GM19395 (cell line): ENCODE data around the gene NADK2.

Source experiments
- ATAC-seq: cut with Tn5 transposase; IDR thresholded peaks from one replicate; pipeline ENCODE4 v1.9.1; 2021; ENCODE audit warnings: mild to moderate bottlenecking, moderate library complexity; ENCODE audit not compliant: unreplicated experiment

The NADK2 gene

GRCh38 chr5:36164461-36164860, 77.3 kb downstream of the NADK2 start:
- ATAC-seq = no peak

- no peak for ATAC-seq
These were observed 78.8 kb downstream of the NADK2 start for GRCh38 chr5:36162810-36163486.

DNA sequence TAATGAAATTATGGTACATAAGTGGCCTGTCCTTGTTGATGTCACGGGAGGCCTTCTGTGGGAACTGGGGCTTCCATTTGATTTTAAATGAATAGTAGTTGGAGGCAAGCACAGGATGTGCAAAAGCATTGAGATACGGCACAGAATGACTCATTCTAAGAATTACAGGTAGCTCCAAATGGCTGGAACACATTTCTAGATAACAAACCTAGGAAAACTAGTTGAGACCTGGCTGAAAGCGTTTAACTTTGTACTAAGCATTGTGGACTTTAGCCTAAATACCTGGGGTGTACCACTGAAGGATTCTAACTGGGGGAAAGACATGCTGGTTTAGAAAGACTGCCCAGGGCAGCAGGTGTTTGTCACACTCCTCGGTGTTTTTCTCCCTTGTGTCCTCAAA, 80.4 kb downstream of the NADK2 start:
- ATAC-seq = no peak

DNA sequence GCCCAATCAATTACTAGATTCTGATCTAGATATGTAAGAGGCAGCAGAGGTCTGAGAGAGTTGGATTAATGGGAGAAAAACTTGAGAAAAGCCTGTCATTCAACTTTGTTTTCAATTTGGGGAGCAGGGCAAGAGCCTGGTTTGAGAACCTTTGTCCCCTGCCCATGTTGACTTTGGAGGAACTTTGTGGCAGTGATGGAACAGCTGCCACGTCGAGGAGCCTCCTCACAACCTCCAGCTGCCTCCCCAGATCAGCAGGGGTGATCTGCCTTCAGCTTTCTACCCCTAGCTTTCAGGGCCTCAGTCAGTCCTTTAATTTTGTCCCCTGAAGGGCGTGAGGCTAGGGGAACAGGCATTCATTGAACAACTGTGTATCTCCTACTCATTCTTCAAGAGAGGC, 81.1 kb downstream of the NADK2 start:
- no peak for ATAC-seq

DNA sequence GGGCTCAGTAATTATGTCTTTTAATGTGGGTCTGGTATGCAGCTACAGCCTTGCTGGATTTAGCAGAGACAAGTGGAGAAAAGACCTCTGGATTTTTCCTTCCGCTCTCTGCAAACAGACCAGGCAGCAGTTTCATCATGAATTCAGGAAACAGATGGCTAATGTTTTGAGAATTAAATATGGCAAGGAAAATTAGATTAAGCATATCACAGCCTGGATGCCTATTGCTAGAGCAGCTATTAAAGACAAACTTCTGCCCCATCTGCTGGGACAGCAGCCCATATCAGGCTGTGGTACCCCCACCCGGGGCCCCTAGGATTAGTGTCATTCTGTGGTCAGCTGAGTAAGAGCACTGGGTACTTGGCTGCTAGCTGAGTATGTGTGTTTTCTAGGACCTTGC, 83.6 kb downstream of the NADK2 start:
- no peak for ATAC-seq

- no peak for ATAC-seq
These were observed 85.1 kb downstream of the NADK2 start for GRCh38 chr5:36156619-36157018.

DNA sequence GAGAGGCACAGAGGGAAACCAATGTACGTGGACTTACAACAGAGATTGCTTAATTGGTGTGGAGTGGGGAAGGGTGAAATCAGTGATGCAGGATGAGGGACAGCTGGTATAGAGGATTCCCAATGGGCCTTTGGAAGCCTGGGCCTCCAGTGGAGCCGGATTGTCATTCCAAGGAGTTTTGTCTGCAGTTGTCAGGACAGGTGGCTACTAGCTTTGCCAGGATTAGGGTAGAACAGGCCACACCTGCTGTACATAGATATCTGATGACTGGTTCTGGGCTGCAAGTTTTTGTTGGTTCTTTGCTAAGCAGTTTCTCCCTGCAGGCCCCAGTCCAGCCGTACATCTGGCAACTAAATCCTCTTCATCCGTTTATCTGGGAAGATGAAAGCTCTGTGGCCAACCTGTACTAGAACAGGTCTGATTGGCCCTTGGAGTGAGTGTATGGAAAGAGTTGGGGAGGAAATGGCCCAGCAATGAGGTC, 85.6 kb downstream of the NADK2 start:
- ATAC-seq = no peak

- no peak for ATAC-seq
These were observed 86.4 kb downstream of the NADK2 start for GRCh38 chr5:36155291-36155690.

- no peak for ATAC-seq
These were observed 88.0 kb downstream of the NADK2 start for GRCh38 chr5:36153726-36154125.

DNA sequence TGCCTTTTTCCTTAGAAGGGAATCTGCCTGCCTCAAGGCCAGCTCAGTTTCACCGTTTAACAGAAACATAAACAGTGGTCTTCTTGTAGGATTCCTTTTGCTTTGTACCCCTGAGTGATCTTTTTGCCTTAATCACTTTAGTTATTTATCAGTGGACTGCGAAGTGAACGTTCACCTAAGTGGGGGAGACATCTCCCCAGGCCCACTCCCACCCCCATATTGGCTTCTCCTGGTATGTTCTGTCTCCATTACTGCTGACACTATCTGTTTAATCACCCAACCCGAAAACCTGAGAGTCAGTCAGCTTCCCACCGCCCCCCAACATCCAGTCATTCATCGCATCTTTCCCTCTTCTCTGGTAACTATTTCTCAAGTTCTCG, 88.4 kb downstream of the NADK2 start:
- ATAC-seq = no peak

- ATAC-seq = peak; percentile 18
These were observed 89.1 kb downstream of the NADK2 start for GRCh38 chr5:36152324-36153297.

GRCh38 chr5:36151434-36152323, 90.0 kb downstream of the NADK2 start, which contains the start of the genes LMBRD2 and SKP2:
LMBRD2 (minus strand) TSS chr5:36151887; CDS start chr5:36143349, 8,538 bp downstream.
SKP2 (plus strand) TSS chr5:36152111; CDS start chr5:36152263, 152 bp downstream.
- peak; percentile 98 for ATAC-seq

DNA sequence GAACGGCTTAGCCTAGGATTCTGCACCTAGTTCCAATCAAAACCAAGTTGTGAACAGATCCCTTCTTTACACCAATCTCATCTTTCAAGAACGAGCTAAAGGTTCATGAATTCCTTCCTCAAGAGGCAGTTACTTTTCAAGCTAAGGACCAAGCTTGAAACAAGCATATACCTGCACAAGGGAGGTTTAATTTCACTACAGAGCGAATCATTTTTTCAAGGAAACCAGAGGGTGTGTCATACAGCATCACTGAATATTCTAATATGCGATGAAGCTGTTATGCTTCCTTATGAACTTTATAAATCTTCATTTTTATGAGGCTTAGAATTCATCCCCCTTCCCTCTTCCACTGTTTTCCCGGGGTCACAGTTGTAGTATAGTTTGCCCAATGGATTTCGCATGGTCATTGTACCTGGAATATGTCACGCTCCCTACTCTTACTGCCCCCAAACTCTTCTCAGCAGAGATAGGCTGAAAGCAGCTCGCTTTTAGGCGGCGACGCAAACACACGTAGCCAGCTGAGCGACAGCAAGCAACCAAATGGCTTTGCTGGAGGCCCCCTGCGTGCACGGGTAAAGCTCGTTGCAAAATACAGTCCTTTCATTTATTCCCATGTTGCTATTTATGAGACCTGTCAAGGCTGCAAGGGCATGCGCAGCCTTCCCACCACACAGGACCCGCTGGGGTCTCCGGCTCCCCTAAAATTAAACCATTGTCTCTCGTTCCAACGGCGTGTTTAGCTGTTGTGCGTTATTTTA, 90.9 kb downstream of the NADK2 start:
- peak; percentile 32 for ATAC-seq

DNA sequence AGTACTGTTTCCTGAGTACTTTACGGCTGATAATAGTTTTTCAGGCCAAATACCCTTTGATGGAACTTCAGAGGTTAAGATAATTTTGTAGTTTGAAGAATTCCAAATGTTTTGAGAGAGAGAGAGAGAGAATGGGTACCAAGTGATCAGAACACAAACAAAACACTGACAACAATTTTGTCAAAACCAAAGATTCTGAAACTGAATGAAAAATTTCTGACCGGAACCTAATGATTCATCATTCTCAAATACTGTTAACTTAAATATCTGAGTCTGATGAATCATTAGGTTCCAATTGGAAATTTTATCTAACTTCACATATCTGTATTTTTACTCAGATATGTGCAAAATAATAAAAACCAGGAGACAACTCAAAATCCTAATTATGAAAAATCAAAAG, 94.0 kb downstream of the NADK2 start:
- ATAC-seq = no peak

DNA sequence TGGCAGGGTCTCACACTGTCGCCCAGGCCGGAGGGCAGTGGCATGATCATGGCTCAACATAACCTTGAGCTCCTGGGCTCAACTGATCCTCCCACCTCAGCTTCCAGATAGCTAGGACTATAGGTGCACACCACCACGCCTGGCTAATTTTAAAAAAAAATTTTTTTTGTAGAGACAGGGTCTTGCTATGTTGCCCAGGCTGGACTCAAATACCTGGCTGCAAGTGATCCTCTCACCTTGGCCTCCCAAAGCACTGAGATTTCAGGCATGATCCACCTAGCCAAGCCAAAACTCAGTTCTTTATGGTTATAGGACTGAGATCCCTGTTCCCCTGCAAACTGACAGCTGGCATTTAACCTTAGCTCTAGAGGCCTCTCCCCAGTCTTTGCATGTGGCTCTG, 95.3 kb downstream of the NADK2 start:
- ATAC-seq = no peak

GRCh38 chr5:36145311-36145710, 96.4 kb downstream of the NADK2 start:
- no peak for ATAC-seq
